BE2C (cell line): ENCODE measurements around the gene MAGI1.

Experiments
- DNase-seq: peaks from one replicate; pipeline ENCODE4 v3.0.0-alpha.2; 2020
- H3K27me3 ChIP-seq: fragments of 250-450 bp; sonication (Bioruptor Pico); 2 replicates; pipeline ENCODE4 v1.5.1; 2020; ENCODE audit warnings: mild to moderate bottlenecking
- H3K36me3 ChIP-seq: fragments of 250-450 bp; sonication (Bioruptor Pico); 2 replicates; pipeline ENCODE4 v1.5.1; 2020; ENCODE audit warnings: mild to moderate bottlenecking
- H3K4me1 ChIP-seq: fragments of 250-450 bp; sonication (Bioruptor Pico); 2 replicates; pipeline ENCODE4 v1.5.1; 2020
- H3K4me3 ChIP-seq: 2 replicates; pipeline ENCODE4 v1.5.1; 2011; ENCODE audit warnings: low read depth, low read length
- H3K9me3 ChIP-seq: fragments of 250-450 bp; sonication (Bioruptor Pico); 2 replicates; pipeline ENCODE4 v1.5.1; 2020
- TF ChIP-seq, protein P1 (sequence below): IDR thresholded peaks from 2 replicates; pipeline ENCODE4 v1.5.1; 2012; ENCODE audit warnings: mild to moderate bottlenecking, low read depth, low read length

The MAGI1 gene

DNA sequence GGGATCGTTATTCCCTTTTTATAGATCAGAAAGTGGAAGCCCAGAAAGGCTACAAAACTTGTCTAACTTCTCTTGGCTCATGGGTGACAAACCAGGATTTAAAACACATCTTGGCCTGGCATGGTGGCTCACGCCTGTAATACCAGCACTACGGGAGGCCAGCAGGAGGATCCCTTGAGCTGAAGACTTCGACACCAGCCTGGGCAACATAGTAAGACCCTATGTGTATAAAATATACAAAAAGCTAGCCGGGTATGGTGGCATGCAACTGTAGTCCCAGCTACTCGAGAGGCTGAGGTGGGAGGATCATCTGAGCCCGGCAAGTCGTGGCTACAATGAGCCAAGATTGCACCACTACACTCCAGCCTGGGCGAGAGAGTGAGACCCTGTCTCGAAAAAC is 479.1 kb downstream of the MAGI1 start:
- Histone ChIP-seq H3K4me3 (no peak overlapping the region), H3K36me3 (no peaks in the 10 kb centered on the region), H3K9me3 (no peaks in the 10 kb centered on the region), H3K27me3 (no peaks in the 10 kb centered on the region), H3K4me1 (peaks cover 38% of the 10 kb centered on the region)
- DNase-seq: no peak
- TF ChIP-seq, protein P1, sequence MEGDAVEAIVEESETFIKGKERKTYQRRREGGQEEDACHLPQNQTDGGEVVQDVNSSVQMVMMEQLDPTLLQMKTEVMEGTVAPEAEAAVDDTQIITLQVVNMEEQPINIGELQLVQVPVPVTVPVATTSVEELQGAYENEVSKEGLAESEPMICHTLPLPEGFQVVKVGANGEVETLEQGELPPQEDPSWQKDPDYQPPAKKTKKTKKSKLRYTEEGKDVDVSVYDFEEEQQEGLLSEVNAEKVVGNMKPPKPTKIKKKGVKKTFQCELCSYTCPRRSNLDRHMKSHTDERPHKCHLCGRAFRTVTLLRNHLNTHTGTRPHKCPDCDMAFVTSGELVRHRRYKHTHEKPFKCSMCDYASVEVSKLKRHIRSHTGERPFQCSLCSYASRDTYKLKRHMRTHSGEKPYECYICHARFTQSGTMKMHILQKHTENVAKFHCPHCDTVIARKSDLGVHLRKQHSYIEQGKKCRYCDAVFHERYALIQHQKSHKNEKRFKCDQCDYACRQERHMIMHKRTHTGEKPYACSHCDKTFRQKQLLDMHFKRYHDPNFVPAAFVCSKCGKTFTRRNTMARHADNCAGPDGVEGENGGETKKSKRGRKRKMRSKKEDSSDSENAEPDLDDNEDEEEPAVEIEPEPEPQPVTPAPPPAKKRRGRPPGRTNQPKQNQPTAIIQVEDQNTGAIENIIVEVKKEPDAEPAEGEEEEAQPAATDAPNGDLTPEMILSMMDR: 0 out of 2 replicates have a peak, but pooled peaks have one; percentile 18

DNA sequence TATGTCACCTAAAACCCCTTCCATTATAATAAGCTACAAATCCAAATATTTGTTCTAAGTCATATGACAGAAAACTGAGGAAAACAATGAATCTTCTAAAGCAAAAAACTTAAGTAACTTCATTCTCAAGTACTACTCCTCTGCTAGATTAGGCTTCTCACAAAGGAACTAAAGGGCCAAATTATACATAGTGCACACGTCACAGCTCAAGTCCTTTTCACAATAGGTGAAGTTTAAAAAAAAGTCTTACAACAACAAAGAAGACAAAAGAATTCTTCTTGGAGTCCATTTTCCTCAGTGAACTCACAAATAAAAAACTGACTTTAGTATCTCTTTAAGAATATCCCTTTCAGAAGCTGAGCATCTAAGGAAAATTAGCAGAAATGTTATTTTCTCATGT is 479.9 kb downstream of the MAGI1 start:
- no peaks in the 10 kb centered on the region for H3K9me3 ChIP-seq
- DNase-seq: no peak
- TF ChIP-seq, protein P1: no peak
- peaks cover 32% of the 10 kb centered on the region for H3K4me1 ChIP-seq
- H3K27me3 ChIP-seq: no peaks in the 10 kb centered on the region
- no peak overlapping the region for H3K4me3 ChIP-seq
- H3K36me3 ChIP-seq: no peaks in the 10 kb centered on the region

DNA sequence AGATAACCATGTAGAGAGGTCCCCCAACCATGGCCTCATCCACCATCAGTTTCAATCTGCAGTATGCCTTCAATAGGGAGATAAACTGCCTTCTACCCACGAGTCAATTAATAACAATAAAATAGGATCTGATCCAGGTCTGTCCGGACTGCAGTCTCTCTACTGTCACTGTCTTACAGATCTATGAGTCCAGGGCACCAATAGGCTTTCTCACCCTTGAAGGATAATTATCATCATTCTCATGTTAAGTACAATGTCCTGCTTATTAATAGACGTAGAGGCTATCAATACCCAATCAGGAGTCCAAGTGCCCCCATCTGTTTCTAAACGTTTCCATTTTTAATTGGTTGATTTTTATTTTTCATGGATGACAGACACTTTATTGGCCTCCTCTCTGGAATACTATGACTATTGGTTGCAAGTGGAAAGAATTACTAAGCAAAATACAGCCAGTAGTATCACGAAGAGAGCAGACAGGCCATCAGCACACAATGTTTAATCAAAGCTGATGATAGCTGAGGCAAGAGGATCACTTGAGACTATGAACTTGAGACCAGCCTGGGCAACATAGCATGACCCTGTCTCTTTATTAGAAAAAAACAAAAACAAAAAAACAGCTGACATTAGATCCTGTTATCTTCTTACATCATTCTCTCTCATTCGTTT is 480.7 kb downstream of the MAGI1 start:
- peaks cover 25% of the 10 kb centered on the region for H3K4me1 ChIP-seq
- TF ChIP-seq, protein P1: no peak
- H3K27me3 ChIP-seq: no peaks in the 10 kb centered on the region
- H3K9me3 ChIP-seq: no peaks in the 10 kb centered on the region
- no peak overlapping the region for H3K4me3 ChIP-seq
- no peak for DNase-seq
- H3K36me3 ChIP-seq: no peaks in the 10 kb centered on the region

DNA sequence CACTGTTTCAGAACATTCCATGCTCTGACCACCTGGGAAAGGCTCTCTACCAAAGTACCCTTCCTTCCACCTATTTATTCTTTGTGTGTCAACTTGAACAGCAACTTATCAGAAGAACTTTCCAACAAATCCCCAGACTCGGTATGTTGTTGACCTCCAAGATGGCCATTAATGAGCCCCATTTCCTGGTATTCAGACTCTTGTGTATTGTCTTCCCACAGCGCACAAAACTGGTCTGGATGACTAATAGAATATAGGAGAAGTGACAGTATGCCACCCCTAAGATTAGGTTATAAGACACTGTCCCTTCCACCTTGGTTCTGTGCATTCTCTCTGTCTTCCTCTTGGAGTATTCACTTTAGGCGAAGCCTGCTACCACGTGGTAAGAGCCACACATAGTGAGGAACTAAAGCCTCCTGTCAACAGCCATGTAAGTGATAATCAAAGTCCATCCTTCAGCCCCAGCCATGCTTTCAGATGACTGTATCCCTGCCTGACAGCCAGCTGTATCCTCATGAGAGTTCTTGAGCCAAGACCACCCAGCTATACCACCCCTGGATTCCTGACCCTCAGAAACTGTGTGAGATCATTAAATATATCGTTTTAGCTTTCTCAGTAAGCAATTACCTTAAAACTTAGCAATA is 481.7 kb downstream of the MAGI1 start:
- no peak for DNase-seq
- no peak overlapping the region for H3K4me3 ChIP-seq
- TF ChIP-seq, protein P1: no peak
- peaks cover 25% of the 10 kb centered on the region for H3K4me1 ChIP-seq
- no peaks in the 10 kb centered on the region for H3K27me3 ChIP-seq
- H3K9me3 ChIP-seq: no peaks in the 10 kb centered on the region
- no peaks in the 10 kb centered on the region for H3K36me3 ChIP-seq

DNA sequence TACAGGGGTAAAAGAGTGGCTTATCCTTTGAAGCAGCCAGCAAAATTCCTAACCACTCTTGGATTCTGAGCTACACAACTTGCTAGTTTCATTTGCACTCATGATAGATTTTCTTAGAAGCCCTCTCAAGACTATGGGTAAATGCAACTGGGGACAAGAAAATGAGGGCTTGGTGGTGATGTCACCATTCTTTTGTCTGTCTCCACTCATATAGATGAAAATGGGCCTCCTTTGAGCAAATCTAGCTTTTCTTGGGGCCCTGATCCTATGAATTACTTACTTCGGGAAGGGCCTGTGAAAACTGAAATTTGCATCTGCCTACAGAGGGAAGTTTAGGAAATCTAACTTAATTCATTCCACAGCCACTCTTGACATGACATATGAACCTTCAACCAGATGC is 486.3 kb downstream of the MAGI1 start:
- TF ChIP-seq, protein P1: no peak
- peaks cover under 1% of the 10 kb centered on the region; the same call in 1 of the 2 replicates for H3K4me1 ChIP-seq
- H3K27me3 ChIP-seq: no peaks in the 10 kb centered on the region
- H3K36me3 ChIP-seq: no peaks in the 10 kb centered on the region
- no peak overlapping the region for H3K4me3 ChIP-seq
- H3K9me3 ChIP-seq: no peaks in the 10 kb centered on the region
- no peak for DNase-seq

DNA sequence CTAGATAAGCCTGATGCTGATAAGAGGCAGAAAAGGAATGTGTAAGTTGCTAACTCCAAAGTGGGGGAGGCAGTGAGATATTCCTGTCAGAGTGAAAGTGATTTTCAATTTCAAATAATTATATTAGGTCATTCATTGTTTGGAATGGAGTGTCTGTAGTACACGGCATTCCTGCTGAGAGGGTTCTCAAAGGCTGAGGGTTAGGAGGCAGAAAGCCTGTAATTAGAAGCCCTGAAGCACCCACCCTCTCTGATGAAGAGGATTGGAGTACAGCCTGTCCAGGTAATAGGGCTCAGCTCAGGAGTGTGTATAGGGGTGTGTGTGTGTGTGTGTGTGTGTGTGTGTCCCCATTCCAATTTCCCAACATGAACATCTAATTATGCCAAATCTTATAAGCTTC is 486.8 kb downstream of the MAGI1 start:
- H3K27me3 ChIP-seq: no peaks in the 10 kb centered on the region
- DNase-seq: no peak
- no peaks in the 10 kb centered on the region for H3K4me1 ChIP-seq
- H3K36me3 ChIP-seq: no peaks in the 10 kb centered on the region
- TF ChIP-seq, protein P1: no peak
- H3K4me3 ChIP-seq: no peak overlapping the region
- H3K9me3 ChIP-seq: no peaks in the 10 kb centered on the region
